GM19468 (cell line): ENCODE measurements around the gene NBEAL2.
"Not testable (repeated sequence)": the region's sequence is repeated elsewhere in the genome, so short reads cannot be mapped to it uniquely, and the experiment has no call there.

Source experiments
- ATAC-seq: cut with Tn5 transposase; IDR thresholded peaks from one replicate; pipeline ENCODE4 v1.9.1; 2021; ENCODE audit warnings: mild to moderate bottlenecking, moderate library complexity, moderate number of reproducible peaks; ENCODE audit not compliant: unreplicated experiment; ENCODE audit errors: extremely low read depth

Gene NBEAL2

DNA sequence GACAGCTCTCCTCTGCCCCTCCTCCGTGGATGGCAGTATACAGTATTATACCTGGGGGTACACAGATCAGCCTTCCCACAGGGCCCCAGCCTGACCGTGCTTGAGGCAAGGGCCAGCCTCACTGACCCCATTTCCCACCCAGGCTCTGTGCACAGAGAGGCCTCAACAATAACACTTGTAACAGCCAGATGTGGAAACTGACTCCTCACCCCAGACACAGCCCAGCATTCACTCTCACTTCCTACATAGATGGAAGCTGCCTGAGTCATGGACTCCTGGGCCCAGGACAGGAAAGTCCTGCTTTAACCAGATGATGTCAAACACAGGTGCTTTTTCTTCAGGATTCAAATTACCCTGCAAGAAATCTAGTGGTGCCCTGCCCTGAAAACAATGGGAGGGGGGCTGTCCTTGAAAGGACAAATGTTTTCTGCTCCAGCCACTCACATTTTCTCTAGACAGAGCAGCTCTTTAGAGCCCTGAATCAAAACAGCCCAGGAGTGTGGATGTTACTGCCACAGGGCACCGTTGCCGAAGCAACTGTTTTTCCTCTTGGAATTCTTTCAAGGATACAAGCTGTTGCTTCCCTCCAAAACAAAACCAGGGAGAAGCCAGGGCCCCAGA, 19.3 kb upstream of the NBEAL2 start:
- no peak for ATAC-seq

- no peak for ATAC-seq
Observed at GRCh38 chr3:46960835-46961234, 18.6 kb upstream of the NBEAL2 start.

DNA sequence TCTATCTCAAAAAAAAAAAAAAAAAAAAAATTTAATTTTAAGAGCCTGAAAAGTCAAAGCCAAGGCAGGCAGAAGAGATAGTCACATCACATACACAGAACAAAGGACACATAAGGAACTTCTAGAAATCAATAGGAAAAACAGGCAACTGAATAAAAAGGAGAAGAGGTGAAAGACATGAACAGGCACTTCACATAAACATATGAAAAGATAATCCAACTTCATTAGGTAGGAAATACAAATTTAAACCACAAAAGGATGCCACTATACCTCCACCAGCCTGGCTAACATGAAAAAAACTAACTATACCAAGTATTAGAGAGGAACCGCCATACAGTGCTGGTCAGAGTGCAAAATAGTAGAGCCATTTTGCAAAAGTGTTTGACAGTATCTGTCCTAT, 17.0 kb upstream of the NBEAL2 start:
- no peak for ATAC-seq

- no peak for ATAC-seq
Observed at GRCh38 chr3:46962990-46963389, 16.5 kb upstream of the NBEAL2 start.

GRCh38 chr3:46964038-46964590, 15.4 kb upstream of the NBEAL2 start:
- ATAC-seq: not testable (repeated sequence)

DNA sequence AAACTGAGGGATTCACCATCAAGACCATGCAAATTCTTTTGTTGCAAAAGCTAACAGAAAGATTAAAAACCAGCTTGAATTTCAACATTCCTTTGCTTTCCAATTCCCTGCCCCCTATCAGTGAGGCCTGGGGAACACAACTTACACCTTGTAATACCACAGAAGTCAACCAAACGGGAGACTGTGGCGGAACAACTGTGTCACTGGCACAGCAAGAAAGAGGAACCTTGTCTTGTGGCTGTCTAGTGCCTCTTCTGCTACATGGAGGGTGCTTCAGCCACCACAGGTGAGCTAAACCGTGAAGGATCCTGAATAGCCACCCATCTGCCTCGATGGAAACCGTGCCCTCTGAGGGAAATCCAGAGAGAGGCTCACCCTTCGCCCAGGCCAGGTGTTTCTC, 14.3 kb upstream of the NBEAL2 start:
- no peak for ATAC-seq

GRCh38 chr3:46966811-46967210, 12.7 kb upstream of the NBEAL2 start:
- no peak for ATAC-seq

DNA sequence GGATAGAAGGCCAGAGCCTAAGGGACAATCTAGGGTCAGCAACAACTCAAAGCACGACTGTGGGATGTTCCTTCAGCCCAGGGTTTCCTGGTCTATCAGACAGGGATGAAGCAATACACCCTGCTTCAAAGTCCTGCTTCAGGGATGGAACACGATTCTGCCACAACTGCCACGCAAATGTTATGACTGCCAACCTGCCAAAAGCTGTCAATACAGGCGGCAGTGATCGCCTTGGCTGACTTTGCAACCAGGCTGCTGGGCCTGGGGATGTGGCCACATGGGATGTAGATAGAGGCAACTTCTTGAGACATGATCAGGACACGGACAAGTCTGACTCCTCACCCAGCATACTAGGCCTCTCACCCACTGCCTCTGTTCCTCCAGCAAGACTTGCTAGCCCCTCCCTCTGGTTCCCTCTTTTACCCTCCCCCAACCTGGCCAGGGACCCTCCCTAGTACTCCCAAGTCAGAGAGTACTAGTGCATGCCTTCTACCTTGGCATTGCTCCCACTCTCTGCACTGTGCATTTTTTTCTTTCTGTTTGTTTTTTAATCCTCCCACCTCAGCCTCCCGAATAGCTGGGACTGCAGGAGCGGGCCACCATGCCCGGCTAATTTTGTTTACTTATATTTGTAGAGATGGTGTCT, 10.6 kb upstream of the NBEAL2 start:
- no peak for ATAC-seq

GRCh38 chr3:46970391-46971091, 8.9 kb upstream of the NBEAL2 start:
- no peak for ATAC-seq

DNA sequence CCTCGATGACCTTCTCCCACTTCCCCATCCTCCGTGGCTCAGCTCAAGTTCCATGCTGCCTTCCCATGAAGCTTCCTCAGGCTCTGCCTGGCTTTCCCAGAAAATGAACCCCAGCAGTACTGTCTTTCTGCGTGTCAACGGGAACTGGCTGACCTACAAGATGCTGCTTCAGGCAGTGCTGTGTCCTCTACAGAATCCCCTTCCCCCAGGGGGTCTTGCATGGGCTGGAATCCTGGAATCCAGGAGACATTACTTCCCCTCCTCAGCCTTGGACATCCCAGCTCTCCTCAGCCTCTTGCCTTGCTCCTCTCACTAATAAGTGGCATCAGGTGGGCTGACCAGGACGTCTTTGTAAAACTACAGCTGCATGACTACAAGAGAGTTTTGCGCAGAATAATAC, 8.3 kb upstream of the NBEAL2 start:
- ATAC-seq: no peak

DNA sequence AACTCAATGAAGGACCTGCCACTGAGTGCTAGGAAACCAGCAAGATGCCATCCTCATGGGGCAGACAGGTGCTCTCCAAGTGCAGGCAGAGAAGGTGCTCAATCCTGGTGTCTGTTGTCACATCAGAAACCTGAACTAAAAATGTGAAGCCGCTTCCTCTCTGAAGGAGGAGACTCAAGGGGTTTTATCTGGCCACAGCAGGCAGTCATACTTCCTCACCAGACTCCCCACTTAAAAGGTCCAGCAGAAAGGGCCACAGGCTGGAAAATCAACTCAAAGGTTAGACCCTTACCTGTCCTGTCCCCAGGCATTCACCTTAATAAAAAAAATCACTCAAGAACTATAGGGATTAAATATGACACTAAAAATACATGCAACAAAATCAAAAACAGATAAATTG, 7.7 kb upstream of the NBEAL2 start:
- no peak for ATAC-seq

GRCh38 chr3:46972396-46972795, 7.1 kb upstream of the NBEAL2 start:
- ATAC-seq: no peak

DNA sequence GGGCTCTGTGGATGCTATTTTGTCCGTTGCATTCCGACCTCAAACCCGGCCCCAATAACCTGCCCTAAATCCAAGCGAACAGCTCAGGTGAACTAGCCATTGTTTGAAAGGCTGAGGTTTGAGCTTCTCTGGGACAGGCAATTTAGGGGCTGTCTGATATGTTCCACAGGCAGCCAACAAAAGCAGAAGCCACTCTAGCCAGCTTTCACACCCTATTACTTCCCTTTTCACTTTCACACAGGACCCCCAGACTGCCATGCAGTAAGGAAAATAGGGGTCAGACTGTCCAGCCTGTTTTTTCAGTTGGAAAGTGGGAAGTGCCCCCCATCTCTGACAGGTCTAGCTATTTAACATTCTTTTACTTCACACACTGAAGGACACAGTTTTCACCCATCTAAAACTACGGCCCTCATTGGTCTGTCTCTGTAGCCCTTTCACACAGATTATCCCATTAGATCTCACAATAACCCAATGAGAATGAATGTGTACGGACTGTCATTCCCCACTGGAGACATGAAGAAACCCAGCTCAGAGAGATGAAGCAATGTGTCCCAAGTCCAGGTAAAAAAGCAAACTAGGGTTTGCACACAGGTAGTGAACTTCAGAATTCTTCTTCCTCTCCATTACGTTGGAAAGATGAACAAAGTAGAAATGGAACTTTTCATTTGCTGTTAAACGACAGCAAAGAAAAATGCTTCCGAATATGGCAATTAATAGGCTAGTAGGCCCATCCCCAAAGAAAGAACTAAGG, 4.9 kb upstream of the NBEAL2 start:
- ATAC-seq: no peak

- peak; percentile 56 for ATAC-seq
Observed at GRCh38 chr3:46976326-46977190, 2.9 kb upstream of the NBEAL2 start, which contains the start of gene CCDC12. TSS of gene CCDC12 (minus strand) at chr3:46976745. CDS start at chr3:46976732, 13 bp downstream.

- ATAC-seq: no peak
Observed at GRCh38 chr3:46977811-46978195, 1.7 kb upstream of the NBEAL2 start.

- no peak for ATAC-seq
Observed at GRCh38 chr3:46978381-46978780, 1.1 kb upstream of the NBEAL2 start.

DNA sequence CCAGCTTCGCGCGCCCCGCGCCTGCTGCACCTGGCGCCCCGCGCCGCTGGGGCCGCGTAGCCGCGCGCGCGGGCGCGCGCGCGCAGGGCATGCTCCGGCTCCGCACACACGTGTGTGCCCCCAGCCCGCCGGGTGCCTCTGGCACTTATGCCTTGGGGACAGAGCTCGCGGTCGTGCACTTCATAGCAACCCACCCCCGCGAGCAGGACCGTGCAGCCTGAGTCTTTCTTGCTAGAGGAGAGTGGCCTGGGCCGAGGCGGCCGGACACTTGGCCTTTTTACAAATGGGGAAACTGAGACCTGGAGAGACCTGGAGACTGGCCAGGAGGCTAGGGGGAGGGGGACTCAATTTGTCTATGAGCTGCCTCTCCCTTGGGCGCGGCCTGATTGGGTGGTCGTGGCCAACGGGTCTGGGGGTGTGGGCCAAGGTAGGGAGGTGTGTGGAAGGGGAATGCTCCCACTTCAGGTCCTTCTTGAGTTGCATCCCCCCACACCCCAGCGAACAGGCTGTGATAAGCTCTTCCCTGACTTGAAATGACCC, 562 bp downstream of the NBEAL2 start:
- ATAC-seq: no peak

- ATAC-seq: no peak
Observed at GRCh38 chr3:46981932-46982471, 2.5 kb downstream of the NBEAL2 start.

GRCh38 chr3:46982546-46982945, 3.1 kb downstream of the NBEAL2 start:
- ATAC-seq: no peak
